WERI-Rb-1 (cell line): Measurements from ENCODE around the gene PRADC1.

Experiments
- DNase-seq: peaks from one replicate; pipeline ENCODE4 v3.0.0-alpha.2; 2020
- H3K27ac ChIP-seq: fragments of 250-450 bp; sonication (Bioruptor Pico); 2 replicates; pipeline ENCODE4 v1.5.1; 2020; ENCODE audit warnings: mild to moderate bottlenecking, moderate library complexity
- H3K27me3 ChIP-seq: fragments of 250-450 bp; sonication (Bioruptor Pico); 2 replicates; pipeline ENCODE4 v1.5.1; 2021; ENCODE audit warnings: mild to moderate bottlenecking, low read depth, moderate library complexity; ENCODE audit not compliant: insufficient read depth, severe bottlenecking
- H3K36me3 ChIP-seq: fragments of 250-450 bp; sonication (Bioruptor Pico); 2 replicates; pipeline ENCODE4 v1.5.1; 2020; ENCODE audit warnings: mild to moderate bottlenecking, moderate library complexity
- H3K4me3 ChIP-seq: 2 replicates; pipeline ENCODE4 v1.5.1; 2011; ENCODE audit warnings: low read depth, mild to moderate bottlenecking, control low read depth, low read length
- H3K9me3 ChIP-seq: fragments of 250-450 bp; sonication (Bioruptor Pico); 2 replicates; pipeline ENCODE4 v1.5.1; 2021; ENCODE audit warnings: mild to moderate bottlenecking, moderate library complexity; ENCODE audit not compliant: severe bottlenecking
- CTCF ChIP-seq: IDR thresholded peaks from 2 replicates; pipeline ENCODE4 v1.5.1; 2011; ENCODE audit warnings: low read depth, mild to moderate bottlenecking, control low read depth, inconsistent platforms, low read length

Gene PRADC1

DNA sequence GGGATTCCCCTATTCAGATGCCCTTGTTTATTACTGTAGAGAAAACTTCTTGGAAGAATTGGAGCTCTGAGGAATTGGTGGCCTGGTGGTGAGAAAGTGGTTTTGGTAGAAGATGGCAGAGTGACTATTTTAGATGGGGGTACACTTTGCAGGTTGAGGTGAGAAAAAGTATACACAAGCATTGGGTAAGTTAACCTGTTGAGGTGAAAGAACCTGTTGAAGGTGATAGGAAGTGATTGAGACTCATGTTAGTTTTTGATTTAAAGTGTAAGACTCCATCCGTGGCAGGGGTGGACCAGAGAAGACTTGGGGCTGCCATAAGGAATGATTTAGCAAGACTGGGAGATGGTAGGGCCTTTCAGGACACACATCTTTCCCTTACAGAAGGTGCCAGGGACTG lies 4.1 kb upstream of the PRADC1 start:
- no peak for DNase-seq
- H3K36me3 ChIP-seq, result peaks cover 65% of the 10 kb centered on the region
- H3K4me3 ChIP-seq, result no peak overlapping the region
- H3K27me3 ChIP-seq, result no peaks in the 10 kb centered on the region
- no peak for TF ChIP-seq CTCF
- no peaks in the 10 kb centered on the region for H3K9me3 ChIP-seq
- no peak overlapping the region for H3K27ac ChIP-seq

DNA sequence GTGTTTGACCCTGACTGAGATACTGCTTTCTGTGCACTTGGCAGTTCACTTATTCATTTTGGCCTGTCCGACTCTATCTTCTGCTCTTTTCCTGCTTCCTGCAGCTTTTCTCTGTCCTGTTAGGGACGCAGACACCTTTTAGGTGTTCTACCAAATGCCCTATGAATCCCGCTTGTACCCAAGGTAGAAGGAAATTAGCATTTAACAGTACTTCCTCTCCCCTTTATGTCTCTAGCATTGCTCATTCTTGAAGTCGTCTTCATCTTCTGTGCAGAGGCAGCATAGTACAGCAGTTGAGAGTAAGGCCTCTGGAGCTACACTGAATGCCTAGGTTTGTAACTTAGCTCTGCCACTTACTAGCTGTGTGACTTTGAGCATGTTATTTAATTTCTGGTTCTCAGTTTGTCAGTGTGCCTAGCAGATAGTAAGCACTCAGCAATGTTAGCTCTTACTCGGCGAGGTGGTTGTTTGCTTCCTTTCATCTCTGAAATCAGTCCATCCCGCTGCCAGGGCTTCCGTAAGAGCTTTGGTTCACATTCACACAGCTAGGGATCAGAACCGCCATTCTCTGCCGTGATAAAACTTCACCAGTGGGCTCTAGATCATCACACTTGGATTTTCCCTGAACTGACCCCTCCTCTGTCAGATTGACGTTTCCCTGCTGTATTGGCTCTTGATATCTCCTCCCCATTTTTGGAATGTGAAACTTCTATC lies 2.4 kb upstream of the PRADC1 start:
- peaks cover 50% of the 10 kb centered on the region for H3K36me3 ChIP-seq
- no peaks in the 10 kb centered on the region for H3K9me3 ChIP-seq
- no peak for TF ChIP-seq CTCF
- H3K27ac ChIP-seq, result no peak overlapping the region
- H3K27me3 ChIP-seq, result no peaks in the 10 kb centered on the region
- peak overlapping the region; percentile 94 for H3K4me3 ChIP-seq
- no peak for DNase-seq

GRCh38 chr2:73233932-73234832 lies 1.1 kb upstream of the PRADC1 start, which contains the start of gene CCT7:
Gene CCT7, plus strand, starts transcription at chr2:73234308. Its CDS starts 71 bp downstream, at chr2:73234379.
- H3K9me3 ChIP-seq, result no peaks in the 10 kb centered on the region
- peak within 1 kb of the TSS; percentile 88 for H3K27ac ChIP-seq
- no peak for TF ChIP-seq CTCF
- peak within 1 kb of the TSS; percentile 94 for H3K4me3 ChIP-seq
- no peaks in the 10 kb centered on the region for H3K27me3 ChIP-seq
- DNase-seq, result peak; percentile 94
- H3K36me3 ChIP-seq, result peaks cover 50% of the 10 kb centered on the region

- peak; percentile 70 for DNase-seq
- Histone ChIP-seq H3K27ac (peak overlapping the region; percentile 82), H3K36me3 (peaks cover 50% of the 10 kb centered on the region)
Observed at GRCh38 chr2:73232403-73233153, 461 bp downstream of the PRADC1 start.

More at GRCh38 chr2:73232403-73233153, 461 bp downstream of the PRADC1 start:
- no peaks in the 10 kb centered on the region for H3K27me3 ChIP-seq
- TF ChIP-seq CTCF, result peak; percentile 46
- H3K9me3 ChIP-seq, result no peaks in the 10 kb centered on the region
- H3K4me3 ChIP-seq, result peak overlapping the region; percentile 94
